GM18498 (cell line): ENCODE measurements around the gene ITPK1.

ENCODE experiments used
- ATAC-seq: cut with Tn5 transposase; IDR thresholded peaks from one replicate; pipeline ENCODE4 v1.9.1; 2021; ENCODE audit warnings: mild to moderate bottlenecking, moderate library complexity; ENCODE audit not compliant: unreplicated experiment

ITPK1 gene

GRCh38 chr14:93045965-93046704 lies 69.6 kb downstream of the ITPK1 start:
- no peak for ATAC-seq

- no peak for ATAC-seq
Observed at GRCh38 chr14:93045211-93045674, 70.5 kb downstream of the ITPK1 start.

GRCh38 chr14:93044556-93044955 lies 71.2 kb downstream of the ITPK1 start:
- no peak for ATAC-seq

GRCh38 chr14:93044121-93044520 lies 71.6 kb downstream of the ITPK1 start:
- ATAC-seq, result no peak

- no peak for ATAC-seq
Observed at GRCh38 chr14:93042968-93043940, 72.5 kb downstream of the ITPK1 start.

GRCh38 chr14:93041830-93042229 lies 73.9 kb downstream of the ITPK1 start:
- ATAC-seq, result no peak

- ATAC-seq, result no peak
Observed at GRCh38 chr14:93040982-93041381, 74.7 kb downstream of the ITPK1 start.

- ATAC-seq, result no peak
Observed at GRCh38 chr14:93040443-93040842, 75.3 kb downstream of the ITPK1 start.

GRCh38 chr14:93039649-93040315 lies 75.9 kb downstream of the ITPK1 start:
- no peak for ATAC-seq

- no peak for ATAC-seq
Observed at GRCh38 chr14:93037351-93037750, 78.4 kb downstream of the ITPK1 start.

- no peak for ATAC-seq
Observed at GRCh38 chr14:93036652-93037345, 78.9 kb downstream of the ITPK1 start.

- no peak for ATAC-seq
Observed at GRCh38 chr14:93035917-93036651, 79.6 kb downstream of the ITPK1 start.

GRCh38 chr14:93035585-93035916 lies 80.2 kb downstream of the ITPK1 start:
- ATAC-seq, result no peak

- ATAC-seq, result peak; percentile 7
Observed at GRCh38 chr14:93034671-93034994, 81.1 kb downstream of the ITPK1 start.

- ATAC-seq, result peak; percentile 63
Observed at GRCh38 chr14:93033983-93034670, 81.6 kb downstream of the ITPK1 start.

GRCh38 chr14:93033084-93033982 lies 82.4 kb downstream of the ITPK1 start:
- no peak for ATAC-seq

GRCh38 chr14:93032421-93032936 lies 83.2 kb downstream of the ITPK1 start:
- no peak for ATAC-seq

- no peak for ATAC-seq
Observed at GRCh38 chr14:93031505-93032315, 84.0 kb downstream of the ITPK1 start.
